Astrocyte (in vitro differentiated cells and primary cell): ENCODE data around the gene IGF2BP3. TPM values are rescaled to one million over a fixed set of nuclear protein-coding genes. Genes with fewer than 3 reads are reported as not detected.

Experiments
- DNase-seq: peaks from one replicate; pipeline ENCODE4 v3.0.0-alpha.2; 2010; ENCODE audit warnings: low read depth
- FAIRE-seq: peaks from 2 replicates; lab custom pipeline; 2011; peaks lifted over from hg19 to GRCh38; lab: Jason Lieb, UNC
- H2AFZ ChIP-seq: 2 replicates; pipeline ENCODE4 v1.6.0; 2012; ENCODE audit warnings: low read depth, low read length, inconsistent platforms
- H3K27ac ChIP-seq: 2 replicates; pipeline ENCODE4 v1.5.1; 2011; ENCODE audit warnings: low read depth, low read length, inconsistent platforms
- H3K27me3 ChIP-seq: 2 replicates; pipeline ENCODE4 v1.6.0; 2011; ENCODE audit warnings: low read length, inconsistent platforms; ENCODE audit not compliant: insufficient read depth
- H3K36me3 ChIP-seq: 2 replicates; pipeline ENCODE4 v1.5.1; 2011; ENCODE audit warnings: low read length, inconsistent platforms; ENCODE audit not compliant: insufficient read depth
- H3K4me1 ChIP-seq: 2 replicates; pipeline ENCODE4 v1.5.1; 2011; ENCODE audit warnings: low read length, inconsistent platforms; ENCODE audit not compliant: insufficient read depth
- H3K4me2 ChIP-seq: 2 replicates; pipeline ENCODE4 v1.6.0; 2012; ENCODE audit warnings: low read length, inconsistent platforms
- H3K4me3 ChIP-seq: 2 replicates; pipeline ENCODE4 v1.5.1; 2011; ENCODE audit warnings: low read depth, mild to moderate bottlenecking, low read length, inconsistent platforms; ENCODE audit not compliant: insufficient read depth
- H3K79me2 ChIP-seq: 2 replicates; pipeline ENCODE4 v1.6.0; 2012; ENCODE audit warnings: mild to moderate bottlenecking, low read length, inconsistent platforms; ENCODE audit not compliant: insufficient read depth
- H3K9ac ChIP-seq: 2 replicates; pipeline ENCODE4 v1.6.0; 2012; ENCODE audit warnings: mild to moderate bottlenecking, low read length, inconsistent platforms
- H3K9me3 ChIP-seq: 2 replicates; pipeline ENCODE4 v1.5.1; 2012; ENCODE audit warnings: low read depth, mild to moderate bottlenecking, low read length, inconsistent platforms; ENCODE audit not compliant: insufficient read depth
- H4K20me1 ChIP-seq: 2 replicates; pipeline ENCODE4 v1.6.0; 2012; ENCODE audit warnings: low read length, inconsistent platforms; ENCODE audit not compliant: insufficient read depth
- H3K27ac Mint-ChIP-seq: one replicate; pipeline ENCODE4 v1.8.0; 2021; ENCODE audit warnings: mild to moderate bottlenecking, mixed read lengths; ENCODE audit not compliant: unreplicated experiment
- H3K27me3 Mint-ChIP-seq: one replicate; pipeline ENCODE4 v1.8.0; 2021; ENCODE audit warnings: low read depth, mixed read lengths; ENCODE audit not compliant: unreplicated experiment
- H3K36me3 Mint-ChIP-seq: one replicate; pipeline ENCODE4 v1.8.0; 2021; ENCODE audit warnings: low read depth, mixed read lengths; ENCODE audit not compliant: unreplicated experiment
- H3K4me1 Mint-ChIP-seq: one replicate; pipeline ENCODE4 v1.8.0; 2021; ENCODE audit warnings: low read depth, mixed read lengths; ENCODE audit not compliant: unreplicated experiment
- H3K4me3 Mint-ChIP-seq: one replicate; pipeline ENCODE4 v1.8.0; 2021; ENCODE audit warnings: mild to moderate bottlenecking, moderate library complexity, mixed read lengths; ENCODE audit not compliant: unreplicated experiment
- H3K9me3 Mint-ChIP-seq: one replicate; pipeline ENCODE4 v1.8.0; 2021; ENCODE audit warnings: mild to moderate bottlenecking, mixed read lengths; ENCODE audit not compliant: unreplicated experiment
- EZH2 ChIP-seq: IDR thresholded peaks from 2 replicates; pipeline ENCODE4 v1.6.1; 2012; ENCODE audit warnings: mild to moderate bottlenecking, low read length, inconsistent platforms; ENCODE audit not compliant: insufficient read depth
- total RNA-seq: library from RNA; stranded (reverse); gene quantifications from 2 replicates; pipeline ENCODE4 v1.2.1, GENCODE V29; 2021
- TF ChIP-seq, protein P1 (sequence below): IDR thresholded peaks from 2 replicates; pipeline ENCODE4 v1.5.1; 2011; ENCODE audit warnings: low read depth, mild to moderate bottlenecking, inconsistent platforms, low read length, moderate library complexity; ENCODE audit not compliant: insufficient read depth

Gene IGF2BP3
- total RNA-seq, 1 donor from 2014 or later: 79.5 TPM

DNA sequence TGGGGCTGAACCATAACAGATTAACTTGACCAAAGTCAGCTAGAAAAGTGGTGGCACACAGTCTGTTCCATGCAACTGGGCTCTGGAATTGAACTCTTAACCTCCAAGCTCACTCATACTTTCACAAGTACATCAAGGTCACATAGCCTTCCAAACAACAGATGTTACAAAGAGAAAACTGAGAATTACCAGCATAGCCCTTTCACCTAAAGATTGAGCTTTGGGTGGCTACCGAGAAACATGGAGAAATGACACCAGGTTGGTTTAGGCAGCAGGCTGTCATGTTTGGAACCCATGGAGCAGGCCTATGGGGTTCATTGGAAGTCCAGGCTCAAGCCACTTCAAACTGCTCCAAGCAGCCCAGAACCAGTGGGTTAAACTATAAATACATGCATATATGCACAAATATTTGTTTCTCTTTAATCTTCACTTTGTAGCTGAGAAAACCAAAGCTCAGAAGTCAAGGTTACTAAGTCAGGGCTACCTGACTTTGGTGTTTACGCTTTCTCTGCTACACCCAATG lies 112.1 kb downstream of the IGF2BP3 start:
- H3K4me3 Mint-ChIP-seq: no peak overlapping the region
- H3K36me3 Mint-ChIP-seq: peaks cover 2% of the 10 kb centered on the region
- peaks cover 32% of the 10 kb centered on the region for H3K4me1 Mint-ChIP-seq
- Histone ChIP-seq H2AFZ (no peak overlapping the region), H4K20me1 (no peaks in the 10 kb centered on the region), H3K4me2 (peak overlapping the region; percentile 68), H3K9ac (peak overlapping the region; percentile 30), H3K79me2 (peaks cover 41% of the 10 kb centered on the region), H3K27me3 (no peaks in the 10 kb centered on the region), H3K27ac (peak overlapping the region; percentile 58), H3K9me3 (no peaks in the 10 kb centered on the region), H3K4me1 (peaks cover 24% of the 10 kb centered on the region), H3K36me3 (peaks cover 9% of the 10 kb centered on the region), H3K4me3 (no peak overlapping the region)
- no peaks in the 10 kb centered on the region for H3K27me3 Mint-ChIP-seq
- no peaks in the 10 kb centered on the region for H3K9me3 Mint-ChIP-seq
- FAIRE-seq: no peak
- DNase-seq: no peak
- H3K27ac Mint-ChIP-seq: no peak overlapping the region
- TF ChIP-seq, protein P1, sequence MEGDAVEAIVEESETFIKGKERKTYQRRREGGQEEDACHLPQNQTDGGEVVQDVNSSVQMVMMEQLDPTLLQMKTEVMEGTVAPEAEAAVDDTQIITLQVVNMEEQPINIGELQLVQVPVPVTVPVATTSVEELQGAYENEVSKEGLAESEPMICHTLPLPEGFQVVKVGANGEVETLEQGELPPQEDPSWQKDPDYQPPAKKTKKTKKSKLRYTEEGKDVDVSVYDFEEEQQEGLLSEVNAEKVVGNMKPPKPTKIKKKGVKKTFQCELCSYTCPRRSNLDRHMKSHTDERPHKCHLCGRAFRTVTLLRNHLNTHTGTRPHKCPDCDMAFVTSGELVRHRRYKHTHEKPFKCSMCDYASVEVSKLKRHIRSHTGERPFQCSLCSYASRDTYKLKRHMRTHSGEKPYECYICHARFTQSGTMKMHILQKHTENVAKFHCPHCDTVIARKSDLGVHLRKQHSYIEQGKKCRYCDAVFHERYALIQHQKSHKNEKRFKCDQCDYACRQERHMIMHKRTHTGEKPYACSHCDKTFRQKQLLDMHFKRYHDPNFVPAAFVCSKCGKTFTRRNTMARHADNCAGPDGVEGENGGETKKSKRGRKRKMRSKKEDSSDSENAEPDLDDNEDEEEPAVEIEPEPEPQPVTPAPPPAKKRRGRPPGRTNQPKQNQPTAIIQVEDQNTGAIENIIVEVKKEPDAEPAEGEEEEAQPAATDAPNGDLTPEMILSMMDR: no peak
- no peak for TF ChIP-seq EZH2

DNA sequence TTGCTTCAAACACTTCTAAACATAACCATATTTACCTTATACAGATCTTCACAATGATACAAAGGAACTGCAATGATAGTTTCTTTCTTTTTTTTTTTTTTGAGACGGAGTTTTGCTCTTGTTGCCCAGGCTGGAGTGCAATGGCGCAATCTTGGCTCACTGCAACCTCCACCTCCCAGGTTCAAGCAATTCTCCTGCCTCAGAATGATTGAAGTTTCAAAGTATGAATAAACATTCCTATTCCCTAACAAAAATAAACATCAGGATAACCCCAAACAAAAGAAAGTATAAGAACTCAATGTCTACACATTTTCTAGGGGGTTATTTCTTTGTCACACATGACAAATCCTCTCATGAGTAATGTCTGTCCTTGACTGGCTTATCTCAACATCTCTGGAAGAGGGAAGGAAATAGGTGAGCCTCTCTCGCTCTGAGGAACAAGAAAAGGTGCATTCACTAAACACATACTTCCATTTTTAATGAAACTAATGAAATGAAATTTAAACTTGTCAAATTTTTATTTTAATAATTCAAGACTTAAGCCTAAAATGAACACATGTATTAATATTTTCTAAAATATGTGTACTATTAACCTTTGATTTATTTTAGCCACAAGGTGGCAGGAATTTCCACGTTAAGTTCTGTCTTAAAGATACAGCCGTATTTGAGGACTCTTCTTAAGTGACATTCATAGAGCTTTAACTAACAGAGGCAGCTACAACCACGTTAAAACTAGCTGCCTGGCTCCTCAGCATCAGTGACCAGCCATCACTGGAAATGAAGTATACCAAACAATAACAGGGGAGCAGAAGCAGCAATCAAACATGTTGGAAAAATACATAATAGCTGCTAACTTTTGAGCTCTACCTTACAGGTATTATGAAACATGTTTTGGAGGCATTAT lies 112.8 kb downstream of the IGF2BP3 start:
- TF ChIP-seq EZH2: no peak
- TF ChIP-seq, protein P1: peak; percentile 28
- H3K4me1 Mint-ChIP-seq: peaks cover 38% of the 10 kb centered on the region
- H3K27me3 ChIP-seq: no peaks in the 10 kb centered on the region
- H3K4me2 ChIP-seq: peak overlapping the region; percentile 68
- H3K36me3 ChIP-seq: peaks cover 9% of the 10 kb centered on the region
- no peaks in the 10 kb centered on the region for H4K20me1 ChIP-seq
- no peaks in the 10 kb centered on the region for H3K9me3 ChIP-seq
- H3K4me3 ChIP-seq: no peak overlapping the region
- H3K27ac ChIP-seq: peak overlapping the region; percentile 58
- DNase-seq (peak; percentile 57), FAIRE-seq (no peak)
- peak overlapping the region; percentile 30 for H3K9ac ChIP-seq
- H3K27ac Mint-ChIP-seq: peak overlapping the region; percentile 19
- no peak overlapping the region for H2AFZ ChIP-seq
- H3K4me1 ChIP-seq: peaks cover 28% of the 10 kb centered on the region
- H3K27me3 Mint-ChIP-seq: no peaks in the 10 kb centered on the region
- no peaks in the 10 kb centered on the region for H3K9me3 Mint-ChIP-seq
- no peak overlapping the region for H3K4me3 Mint-ChIP-seq
- peaks cover 40% of the 10 kb centered on the region for H3K79me2 ChIP-seq
- peaks cover 4% of the 10 kb centered on the region for H3K36me3 Mint-ChIP-seq
